DLD1 (cell line): Measurements from ENCODE around the gene RELN.
"Not testable (repeated sequence)": the region's sequence is repeated elsewhere in the genome, so short reads cannot be mapped to it uniquely, and the experiment has no call there.

Experiments
- in situ Hi-C: cut with HindIII; loops from 2 replicates; pipeline ENCODE4 v1.10.0; 2017; ENCODE audit warnings: low sequenced_read_pairs

RELN gene

DNA sequence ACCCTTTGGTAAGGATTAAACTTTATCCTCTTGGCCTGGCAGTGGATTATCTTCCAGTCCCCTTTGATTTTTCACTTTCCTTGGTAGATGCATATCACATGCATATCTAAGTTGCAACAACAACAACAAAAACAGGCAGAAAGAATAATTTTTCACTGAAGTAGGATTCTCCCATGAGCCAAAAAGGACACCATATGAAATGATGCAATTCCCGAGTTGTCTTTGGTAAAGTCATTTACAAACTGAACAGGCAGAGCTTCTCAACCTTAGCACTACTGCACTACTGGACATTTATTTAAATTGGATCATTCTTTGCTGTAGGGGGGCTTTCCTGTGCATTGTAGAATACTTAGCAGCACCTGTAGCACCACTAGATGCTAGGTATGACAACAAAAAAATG, 195.0 kb downstream of the RELN start:
- in situ Hi-C loops, result no loop called here

DNA sequence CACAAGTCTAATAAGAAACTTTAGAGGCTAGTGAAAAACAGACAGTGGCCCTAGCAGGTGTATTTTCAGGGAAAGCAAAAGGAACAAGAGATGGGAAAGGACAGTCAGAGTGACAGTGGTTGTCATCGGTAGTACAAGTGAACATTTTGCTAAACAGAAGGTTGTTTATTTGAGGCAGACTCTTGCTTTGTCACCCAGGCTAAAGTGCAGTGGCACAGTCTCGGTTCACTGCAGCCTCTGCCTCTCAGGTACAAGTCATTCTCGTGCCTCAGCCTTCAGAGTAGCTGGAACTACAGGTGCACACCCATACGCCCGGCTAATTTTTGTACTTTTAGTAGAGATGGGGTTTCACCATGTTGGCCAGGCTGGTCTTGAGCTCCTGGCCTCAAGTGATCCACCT, 195.8 kb downstream of the RELN start:
- in situ Hi-C loops, result no loop called here

DNA sequence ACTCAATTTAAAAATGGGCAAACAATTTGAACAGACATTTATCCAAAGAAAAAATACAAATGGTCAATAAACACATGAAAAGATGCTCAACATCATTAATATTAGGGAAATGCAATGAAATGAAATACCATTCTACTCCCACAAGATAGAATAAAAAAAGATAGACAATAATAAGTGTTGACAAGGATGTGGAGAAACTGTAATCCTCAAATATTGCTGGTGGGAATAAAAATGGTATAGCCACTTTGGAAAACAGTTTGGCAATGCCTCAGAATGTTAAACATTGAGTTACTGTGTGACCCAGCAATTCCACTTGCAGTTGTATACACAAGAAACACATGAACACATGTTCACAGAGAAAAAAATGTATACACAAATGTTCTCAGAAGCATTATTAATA, 197.6 kb downstream of the RELN start:
- in situ Hi-C loops, result no loop called here

DNA sequence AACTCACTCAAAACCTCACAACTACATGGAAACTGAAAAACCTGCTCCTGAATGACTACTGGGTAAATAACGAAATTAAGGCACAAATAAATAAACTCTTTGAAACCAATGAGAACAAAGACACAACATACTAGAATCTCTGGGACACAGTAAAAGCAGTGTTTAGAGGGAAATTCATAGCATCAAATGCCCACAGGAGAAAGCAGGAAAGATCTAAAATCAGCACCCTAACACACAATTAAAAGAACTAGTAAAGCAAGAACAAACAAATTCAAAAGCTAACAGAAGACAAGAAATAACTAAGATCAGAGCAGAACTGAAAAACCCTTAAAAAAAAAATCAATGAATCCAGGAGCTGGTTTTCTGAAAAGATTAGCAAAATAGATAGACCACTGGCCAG, 202.4 kb downstream of the RELN start:
- in situ Hi-C loops, result not testable (repeated sequence)

DNA sequence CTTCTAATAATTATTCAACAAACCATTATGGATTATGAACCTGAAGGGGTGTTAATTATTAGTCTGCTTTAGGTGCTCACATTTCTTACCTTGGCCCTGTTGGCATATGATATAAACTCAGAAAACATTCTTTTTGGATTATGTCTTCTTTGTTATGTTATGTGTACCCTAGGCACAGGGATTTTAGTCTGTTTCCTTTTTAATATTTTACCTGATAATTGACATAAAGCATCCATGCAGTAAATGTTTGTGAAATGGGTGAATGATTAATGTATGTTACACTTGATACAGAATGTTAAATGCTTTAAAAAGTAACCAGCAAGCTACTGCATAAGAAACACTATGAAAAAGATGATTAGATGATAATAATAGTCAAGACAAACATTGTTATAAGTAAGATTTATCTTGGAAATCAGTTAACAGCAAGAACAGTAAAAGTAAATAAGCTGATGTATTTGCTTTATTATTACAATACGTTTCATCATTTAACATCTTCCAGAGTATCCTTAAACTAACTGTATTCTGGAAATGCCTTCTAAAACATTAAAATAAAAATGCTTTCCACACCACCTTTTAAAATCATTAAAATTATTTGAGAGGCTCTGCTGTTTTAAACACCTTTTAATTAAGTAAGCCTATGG, 204.7 kb downstream of the RELN start:
- in situ Hi-C loops, result no loop called here

GRCh38 chr7:103781409-103781808, 208.0 kb downstream of the RELN start:
- in situ Hi-C loops, result no loop called here

GRCh38 chr7:103780561-103780960, 208.9 kb downstream of the RELN start:
- in situ Hi-C loops, result not testable (repeated sequence)

DNA sequence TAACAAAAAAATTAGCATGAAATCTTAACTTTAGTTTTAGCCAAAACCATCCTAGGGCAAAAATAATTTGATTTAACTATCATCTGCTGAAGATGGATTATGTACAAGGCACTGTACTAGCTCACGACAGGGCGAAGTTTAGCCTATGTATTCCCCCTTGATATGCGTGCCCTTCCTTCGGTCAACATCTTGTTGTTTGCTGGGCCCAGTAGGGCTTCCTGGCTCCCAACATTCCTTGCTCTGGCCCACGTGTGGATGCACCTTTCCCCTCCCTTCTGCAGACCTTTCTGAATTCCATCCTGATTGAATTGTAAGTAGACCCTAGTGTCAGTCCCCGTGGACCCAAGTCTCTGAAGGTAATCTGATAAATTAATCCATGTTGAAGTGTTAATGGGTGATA, 212.0 kb downstream of the RELN start:
- in situ Hi-C loops, result no loop called here

DNA sequence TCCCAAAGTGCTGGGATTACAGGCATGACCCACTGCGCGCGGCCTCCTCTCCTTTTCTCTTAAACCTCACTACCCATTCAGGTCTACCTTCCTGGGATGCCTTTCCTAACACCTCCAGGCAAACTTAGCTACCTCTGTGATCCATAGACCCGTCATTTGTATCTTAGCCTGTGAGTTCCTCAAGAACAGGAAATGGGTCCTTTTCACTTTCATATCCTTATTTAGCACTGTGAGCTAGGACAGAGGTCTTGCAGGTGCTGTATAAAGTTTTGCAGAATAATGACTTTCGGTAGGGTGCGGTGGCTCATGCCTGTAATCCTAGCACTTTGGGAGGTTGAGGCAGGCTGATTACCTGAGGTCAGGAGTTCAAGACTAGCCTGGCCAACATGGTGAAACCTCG, 215.7 kb downstream of the RELN start:
- in situ Hi-C loops, result no loop called here

DNA sequence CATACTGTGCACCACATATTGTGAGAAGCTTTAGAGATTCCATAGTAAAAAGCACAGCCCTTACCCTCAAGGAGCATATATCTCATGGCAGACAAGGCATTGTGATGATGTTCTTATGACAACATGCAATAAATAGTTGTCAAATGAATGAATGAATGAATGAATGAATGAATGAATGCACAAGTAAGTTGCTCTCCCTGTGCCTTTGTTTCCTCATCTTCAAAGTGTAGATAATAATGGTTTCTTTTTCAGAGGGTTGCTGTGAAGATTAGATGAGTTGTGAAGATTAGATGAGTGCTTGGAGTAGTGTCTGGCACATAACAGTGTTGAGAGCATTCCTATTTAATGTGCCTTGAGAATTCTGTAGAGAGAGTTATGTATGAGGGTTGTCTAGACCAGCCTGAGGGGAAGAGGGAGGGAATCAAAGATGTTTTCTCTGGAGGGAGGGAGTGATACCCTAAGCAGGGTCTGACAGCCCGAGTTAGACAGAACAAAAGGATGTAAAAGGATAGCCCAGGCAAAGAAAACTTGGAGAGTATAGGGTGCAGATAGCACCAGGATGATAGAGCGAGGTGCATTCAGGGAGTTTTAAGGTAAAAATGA, 217.2 kb downstream of the RELN start:
- in situ Hi-C loops, result no loop called here

DNA sequence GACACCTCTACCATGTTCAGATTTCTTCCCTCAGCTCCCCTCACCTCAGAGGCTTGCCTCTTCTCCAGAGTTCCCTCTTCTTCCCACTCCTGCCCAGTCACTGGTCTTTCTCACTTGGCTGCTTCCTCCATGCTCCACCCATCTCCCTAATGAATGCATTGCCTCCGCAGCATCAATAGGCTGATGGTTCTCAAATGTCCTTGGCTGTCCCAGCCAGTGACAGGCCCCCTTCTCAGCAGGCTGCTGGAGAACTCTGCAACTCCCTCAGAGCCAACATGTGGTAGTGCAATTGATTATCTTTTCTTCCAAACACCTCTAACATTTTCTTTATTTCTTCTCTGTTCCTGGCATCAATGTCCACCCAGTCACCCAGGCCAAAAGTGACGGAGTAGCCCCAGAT, 218.2 kb downstream of the RELN start:
- in situ Hi-C loops, result no loop called here

DNA sequence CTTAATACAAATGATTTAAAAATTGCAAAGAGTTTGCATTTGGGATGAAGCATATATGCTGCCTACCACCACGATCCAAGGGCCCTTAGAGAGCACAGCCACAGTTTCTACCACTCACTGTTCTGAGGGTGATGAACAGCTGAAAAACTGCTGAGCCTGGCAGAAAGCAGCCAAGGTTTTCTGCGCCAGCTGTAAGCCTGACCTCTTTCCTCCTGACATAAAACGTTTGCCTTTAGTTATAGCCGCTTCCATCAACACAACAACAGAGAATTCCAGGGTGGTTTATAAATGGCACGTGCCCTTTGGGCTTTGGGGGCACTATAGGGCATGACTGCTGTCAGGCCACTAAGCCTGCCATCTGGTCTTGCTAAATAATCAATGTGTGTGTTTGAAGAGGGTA, 222.8 kb downstream of the RELN start:
- in situ Hi-C loops, result no loop called here

- in situ Hi-C loops, result no loop called here
Measured at GRCh38 chr7:103765901-103766300, 223.6 kb downstream of the RELN start.

DNA sequence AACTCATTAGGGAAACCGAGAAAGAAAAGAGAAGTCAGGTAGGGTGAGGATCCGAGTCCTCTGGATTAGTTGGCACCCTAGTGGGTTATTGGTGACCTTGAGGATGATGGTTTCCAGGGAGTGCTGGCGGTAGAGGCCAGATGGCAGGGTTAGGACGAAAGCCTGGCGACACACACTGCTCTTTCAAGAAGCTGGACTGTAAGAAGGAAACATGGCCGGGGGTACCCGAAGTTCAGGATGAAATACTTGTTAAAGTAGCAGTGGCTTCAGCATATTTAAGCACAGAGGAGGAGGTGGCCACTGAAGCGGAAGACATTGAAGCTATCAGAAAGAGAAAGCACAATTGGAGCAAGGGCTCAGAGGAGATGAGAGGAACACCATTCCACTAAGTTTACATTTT, 224.6 kb downstream of the RELN start:
- in situ Hi-C loops, result no loop called here

DNA sequence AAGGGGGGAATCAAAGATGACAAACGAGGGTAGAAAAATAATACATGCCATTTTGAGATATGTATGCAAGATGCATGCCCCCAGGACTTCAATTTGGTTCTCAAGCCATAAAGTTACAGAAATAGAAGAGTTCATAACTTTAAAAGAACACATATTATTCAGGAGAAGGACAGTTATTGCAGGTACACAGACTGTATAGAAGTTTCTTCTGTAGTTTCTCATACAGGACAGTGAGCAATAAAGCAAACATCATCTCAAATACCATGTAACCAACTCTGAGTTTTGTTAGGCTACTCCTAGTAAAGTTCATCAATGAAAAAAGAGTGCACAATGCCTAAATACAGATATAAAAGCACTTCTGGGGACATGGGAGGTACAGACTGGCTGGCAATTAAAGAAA, 226.6 kb downstream of the RELN start:
- in situ Hi-C loops, result no loop called here

DNA sequence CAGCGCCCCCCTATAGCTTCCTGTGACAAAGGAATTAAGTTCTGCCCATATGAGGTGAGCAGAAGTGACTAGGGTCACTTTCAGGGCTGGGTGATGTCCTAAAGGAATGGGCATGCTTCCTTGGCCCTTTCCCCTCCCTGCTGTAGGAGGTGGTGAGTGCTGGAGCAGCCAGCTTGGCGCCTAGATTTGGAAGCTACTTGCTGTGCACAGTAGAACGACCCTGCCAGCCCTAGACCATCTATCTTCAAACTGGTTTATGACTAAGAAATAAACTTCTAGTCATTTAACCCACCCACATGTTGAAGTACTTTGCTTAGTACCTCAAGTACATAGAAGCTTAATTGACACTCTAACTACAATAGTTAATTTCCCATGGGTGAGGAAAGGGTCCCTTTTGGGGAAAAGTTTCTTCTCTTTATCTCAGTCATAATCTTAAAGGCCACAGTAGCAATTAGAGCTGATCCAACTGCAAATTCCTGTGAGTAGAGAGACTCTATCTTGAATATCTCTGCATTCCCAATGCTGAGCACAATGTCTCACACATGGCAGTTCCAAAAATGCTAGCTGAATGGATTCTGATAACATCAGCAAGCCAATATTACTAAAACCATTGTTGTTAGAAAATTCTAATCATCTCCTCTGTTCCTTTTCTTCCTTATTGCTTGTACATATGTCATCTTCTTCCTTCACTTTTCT, 227.2 kb downstream of the RELN start:
- in situ Hi-C loops, result no loop called here

DNA sequence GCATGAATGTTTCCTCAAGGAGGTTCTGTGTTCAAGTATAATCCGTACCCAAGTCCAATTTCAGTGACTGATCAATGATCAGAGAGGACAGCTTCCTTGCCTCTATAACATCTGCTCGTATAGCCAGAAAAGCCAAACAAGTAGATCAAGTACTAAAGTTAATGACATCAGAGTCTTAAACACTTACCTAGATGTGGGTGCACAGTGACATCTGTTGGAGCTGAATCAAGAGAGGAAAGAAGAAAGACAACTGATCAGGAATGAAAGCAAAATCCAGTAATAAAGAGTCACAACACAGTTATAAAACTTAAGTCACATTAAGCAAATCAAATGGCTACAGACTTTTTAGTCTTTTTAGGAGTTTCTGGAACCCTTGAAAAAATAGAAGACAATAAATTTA, 236.5 kb downstream of the RELN start:
- in situ Hi-C loops, result no loop called here

DNA sequence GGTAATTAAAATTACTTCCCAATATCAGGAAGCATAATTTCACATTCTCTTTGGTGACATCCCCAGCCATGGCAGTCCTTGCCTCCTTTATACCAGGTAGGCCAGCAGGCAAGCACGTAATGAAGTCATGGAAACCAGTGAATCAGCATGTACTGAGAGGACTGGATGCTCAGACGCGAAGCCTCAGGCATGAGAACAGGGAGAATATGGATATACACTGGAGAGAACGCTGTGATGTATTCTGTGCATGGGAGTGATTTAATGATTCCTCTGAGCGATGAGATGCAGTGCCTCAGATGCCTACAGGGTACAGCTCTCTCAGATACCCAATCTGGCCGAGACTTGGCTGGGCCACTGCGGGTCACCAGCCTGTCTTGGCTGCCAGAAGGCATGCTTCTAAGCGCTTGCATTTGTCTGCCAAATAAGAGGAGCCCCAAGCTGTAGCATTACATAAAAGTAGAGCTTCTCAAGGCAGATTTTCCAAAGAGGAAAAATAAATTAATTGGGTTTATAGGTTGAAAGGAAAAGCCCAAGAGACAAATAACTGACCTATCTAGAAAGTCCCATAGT, 238.1 kb downstream of the RELN start:
- in situ Hi-C loops, result no loop called here

- in situ Hi-C loops, result no loop called here
Measured at GRCh38 chr7:103748680-103749079, 240.8 kb downstream of the RELN start.

DNA sequence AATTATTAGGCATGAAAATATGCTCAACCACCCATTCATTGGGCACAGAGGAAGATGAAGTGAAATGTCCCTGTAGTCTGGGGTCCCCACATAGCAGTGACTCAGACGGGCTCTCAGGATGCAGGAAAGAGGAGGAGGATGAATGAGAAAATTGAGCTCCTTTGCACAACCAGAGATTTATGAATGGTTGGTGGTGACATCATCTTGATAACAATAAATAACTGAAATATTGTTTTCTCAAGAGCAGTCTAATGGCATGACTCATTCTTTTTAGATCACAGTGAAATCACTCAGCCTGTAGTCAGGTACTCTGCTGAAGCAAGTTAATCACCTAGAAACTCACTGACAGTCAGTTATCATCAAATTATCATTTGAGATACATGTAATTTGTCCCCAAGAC, 254.1 kb downstream of the RELN start:
- in situ Hi-C loops, result no loop called here

- in situ Hi-C loops, result no loop called here
Measured at GRCh38 chr7:103731169-103731568, 258.3 kb downstream of the RELN start.

DNA sequence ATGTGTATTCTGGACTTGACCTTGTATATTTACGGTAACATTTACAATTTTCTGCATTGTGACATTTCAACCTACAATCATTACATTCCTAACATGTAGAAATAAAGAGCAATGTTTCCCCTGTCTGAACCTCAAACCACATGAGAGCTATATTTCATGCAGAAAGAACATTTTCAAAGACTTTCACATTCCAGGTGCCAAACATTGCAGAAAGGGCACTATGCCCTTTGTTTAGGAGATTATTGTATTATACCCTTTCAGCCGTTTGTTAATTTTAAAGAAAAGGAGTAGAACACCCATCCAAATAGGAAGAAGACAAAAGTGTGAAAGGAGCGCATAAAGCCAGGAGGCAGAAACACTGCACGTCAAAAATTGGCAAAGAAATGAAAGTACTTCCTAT, 260.4 kb downstream of the RELN start:
- in situ Hi-C loops, result no loop called here
